Measurements from ENCODE around the gene NLN.

DNA sequence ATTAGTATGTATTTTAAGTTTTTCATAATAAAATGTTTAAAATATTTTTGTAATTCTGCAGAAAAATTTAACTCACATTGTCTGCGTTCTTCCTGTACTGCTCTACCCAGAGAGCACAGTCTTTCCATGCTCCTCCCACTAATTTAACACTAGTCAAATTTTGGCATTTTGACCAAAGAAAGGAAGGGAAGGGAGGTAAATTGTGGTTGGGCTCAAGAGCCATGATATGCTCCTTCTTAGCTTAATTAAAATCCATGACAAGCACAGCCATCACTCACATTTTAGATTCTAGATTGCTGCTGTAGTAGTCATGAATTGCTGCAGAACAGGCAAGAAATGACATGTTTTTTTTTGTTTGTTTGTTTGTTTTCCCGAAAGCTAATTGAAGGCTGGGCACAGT lies 98.4 kb downstream of the NLN start:
- TF ChIP-seq, protein P1, sequence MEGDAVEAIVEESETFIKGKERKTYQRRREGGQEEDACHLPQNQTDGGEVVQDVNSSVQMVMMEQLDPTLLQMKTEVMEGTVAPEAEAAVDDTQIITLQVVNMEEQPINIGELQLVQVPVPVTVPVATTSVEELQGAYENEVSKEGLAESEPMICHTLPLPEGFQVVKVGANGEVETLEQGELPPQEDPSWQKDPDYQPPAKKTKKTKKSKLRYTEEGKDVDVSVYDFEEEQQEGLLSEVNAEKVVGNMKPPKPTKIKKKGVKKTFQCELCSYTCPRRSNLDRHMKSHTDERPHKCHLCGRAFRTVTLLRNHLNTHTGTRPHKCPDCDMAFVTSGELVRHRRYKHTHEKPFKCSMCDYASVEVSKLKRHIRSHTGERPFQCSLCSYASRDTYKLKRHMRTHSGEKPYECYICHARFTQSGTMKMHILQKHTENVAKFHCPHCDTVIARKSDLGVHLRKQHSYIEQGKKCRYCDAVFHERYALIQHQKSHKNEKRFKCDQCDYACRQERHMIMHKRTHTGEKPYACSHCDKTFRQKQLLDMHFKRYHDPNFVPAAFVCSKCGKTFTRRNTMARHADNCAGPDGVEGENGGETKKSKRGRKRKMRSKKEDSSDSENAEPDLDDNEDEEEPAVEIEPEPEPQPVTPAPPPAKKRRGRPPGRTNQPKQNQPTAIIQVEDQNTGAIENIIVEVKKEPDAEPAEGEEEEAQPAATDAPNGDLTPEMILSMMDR (IDR thresholded peaks at IDR 0.05) = no peak
- TF ChIP-seq POLR2A (IDR thresholded peaks at IDR 0.05) = no peak

Measured in adrenal gland (tissue), 5 donors.